HepG2 (cell line): ENCODE measurements around the gene PMVK. TPM values are rescaled to one million over a fixed set of nuclear protein-coding genes. Genes with fewer than 3 reads are reported as not detected.

Experiments used
- BORCS8-MEF2B ChIP-seq: sonication (generic); formaldehyde crosslinking; IDR thresholded peaks from 2 replicates; pipeline ENCODE4 v1.8.0; 2022; ENCODE audit warnings: mild to moderate bottlenecking, missing genetic modification reagents
- CBFB ChIP-seq: sonication (generic); formaldehyde crosslinking; IDR thresholded peaks from 2 replicates; pipeline ENCODE4 v1.4.0; 2020; ENCODE audit warnings: missing genetic modification reagents
- HOXA5 ChIP-seq: sonication (generic); formaldehyde crosslinking; IDR thresholded peaks from 2 replicates; pipeline ENCODE4 v1.4.0; 2020; ENCODE audit warnings: missing genetic modification reagents
- IKZF5 ChIP-seq: IDR thresholded peaks from 2 replicates; pipeline ENCODE4 v1.6.1; 2018; ENCODE audit warnings: missing genetic modification reagents, mild to moderate bottlenecking, missing compliant biosample characterization
- IRX3 ChIP-seq: sonication (generic); formaldehyde crosslinking; IDR thresholded peaks from 2 replicates; pipeline ENCODE4 v1.8.1; 2023; ENCODE audit warnings: mild to moderate bottlenecking, low read depth, missing genetic modification reagents, borderline replicate concordance
- KDM2A ChIP-seq: sonication (generic); formaldehyde crosslinking; IDR thresholded peaks from 2 replicates; pipeline ENCODE4 v1.4.0; 2020; ENCODE audit warnings: low read depth, missing genetic modification reagents, borderline replicate concordance
- MEF2D ChIP-seq: sonication (generic); formaldehyde crosslinking; IDR thresholded peaks from 2 replicates; pipeline ENCODE4 v1.5.1; 2020; ENCODE audit warnings: mild to moderate bottlenecking, missing genetic modification reagents
- MXD4 ChIP-seq: IDR thresholded peaks from 2 replicates; pipeline ENCODE4 v1.6.1; 2016; ENCODE audit warnings: mild to moderate bottlenecking, missing biosample characterization, missing genetic modification reagents
- NONO ChIP-seq, 2 experiments: fragments of 450-650 bp in 1 of 2; sonication (generic) in 1 of 2; formaldehyde crosslinking in 1 of 2; IDR thresholded peaks in 1 of 2; conservative IDR thresholded peaks in 1 of 2; 2 replicates each; pipeline versions ENCODE4 v1.6.1 to v1.8.0; 2017 to 2022; ENCODE audit warnings: mild to moderate bottlenecking in 1 of 2, missing genetic modification reagents in 1 of 2, moderate library complexity in 1 of 2
- POLR2A ChIP-seq, 2 experiments: IDR thresholded peaks; 2 replicates each; pipeline ENCODE4 v1.6.1; 2011; ENCODE audit warnings: low read depth in 2 of 2, low read length in 2 of 2, mild to moderate bottlenecking in 1 of 2, moderate library complexity in 1 of 2; ENCODE audit not compliant: insufficient read depth in 1 of 2
- SP1 ChIP-seq, 2 experiments: fragments of 450-650 bp in 1 of 2; sonication (generic) in 1 of 2; formaldehyde crosslinking in 1 of 2; IDR thresholded peaks; 2 replicates each; pipeline versions ENCODE4 v1.4.0 to v1.6.1; 2016 to 2020; ENCODE audit warnings: missing genetic modification reagents in 1 of 2
- WIZ ChIP-seq: sonication (generic); formaldehyde crosslinking; IDR thresholded peaks from 2 replicates; pipeline ENCODE4 v1.5.1; 2020; ENCODE audit warnings: mild to moderate bottlenecking, missing genetic modification reagents
- ZFY ChIP-seq: sonication (generic); formaldehyde crosslinking; IDR thresholded peaks from 2 replicates; pipeline ENCODE4 v1.4.0; 2020; ENCODE audit warnings: missing genetic modification reagents
- ZMYM4 ChIP-seq: sonication (generic); formaldehyde crosslinking; IDR thresholded peaks from 2 replicates; pipeline ENCODE4 v1.8.1; 2023; ENCODE audit warnings: mild to moderate bottlenecking, missing genetic modification reagents
- ZNF138 ChIP-seq: sonication (generic); formaldehyde crosslinking; IDR thresholded peaks from 2 replicates; pipeline ENCODE4 v1.5.0; 2020; ENCODE audit warnings: mild to moderate bottlenecking, low read depth, missing genetic modification reagents
- ZNF205 ChIP-seq: IDR thresholded peaks from 2 replicates; pipeline ENCODE4 v1.6.1; 2018; ENCODE audit warnings: missing biosample characterization, missing genetic modification reagents
- ZNF343 ChIP-seq: sonication (generic); formaldehyde crosslinking; IDR thresholded peaks from 2 replicates; pipeline ENCODE4 v1.4.0; 2020; ENCODE audit warnings: mild to moderate bottlenecking, missing genetic modification reagents
- ZNF878 ChIP-seq: sonication (generic); formaldehyde crosslinking; IDR thresholded peaks from 2 replicates; pipeline ENCODE4 v1.8.1; 2023; ENCODE audit warnings: mild to moderate bottlenecking, missing genetic modification reagents, moderate library complexity
- polyA plus RNA-seq, 8 experiments: library from polyadenylated mRNA; depleted of rRNA in 3 of 8; stranded (reverse) in 7 of 8; unstranded in 1 of 8; fragments of >200 nt; fragmentation: Illumina TruSeq in 4 of 8; extraction: Trizol in 4 of 8; gene quantifications; 2 replicates each; pipeline versions ENCODE4 v1.2.1 to v1.2.3, GENCODE V29; 2011 to 2016; ENCODE audit warnings: low read depth in 4 of 8, missing spikeins in 1 of 8, mixed read lengths in 1 of 8; ENCODE audit not compliant: insufficient read depth in 1 of 8
- total RNA-seq, 5 experiments: library from RNA; depleted of rRNA; stranded (reverse); fragments of >200 nt; fragmentation: Illumina TruSeq; extraction: Trizol; gene quantifications; 2 replicates each; pipeline ENCODE4 v1.2.3, GENCODE V29; 2016; ENCODE audit warnings: low read depth in 1 of 5
- TF ChIP-seq, protein P1 (sequence below): sonication (generic); formaldehyde crosslinking; IDR thresholded peaks from 2 replicates; pipeline ENCODE4 v1.8.1; 2023; ENCODE audit warnings: mild to moderate bottlenecking, missing genetic modification reagents, borderline replicate concordance
- TF ChIP-seq, protein P2 (sequence below): fragments of 450-650 bp; IDR thresholded peaks from 2 replicates; pipeline ENCODE4 v1.6.1; 2016
- TF ChIP-seq, protein P3 (sequence below): sonication (generic); formaldehyde crosslinking; conservative IDR thresholded peaks from 2 replicates; pipeline ENCODE4 v1.8.0; 2022; ENCODE audit warnings: mild to moderate bottlenecking, moderate library complexity, missing genetic modification reagents
- TF ChIP-seq, protein P4 (sequence below): sonication (generic); formaldehyde crosslinking; IDR thresholded peaks from 2 replicates; pipeline ENCODE4 v1.4.0; 2020; ENCODE audit warnings: missing genetic modification reagents, borderline replicate concordance

Gene PMVK
- total and polyA plus RNA-seq, 2 of the 13 experiments (the other 11 are each of a cell fraction or from before 2014, with no cell fraction given), result 3.9 to 12.6 TPM

DNA sequence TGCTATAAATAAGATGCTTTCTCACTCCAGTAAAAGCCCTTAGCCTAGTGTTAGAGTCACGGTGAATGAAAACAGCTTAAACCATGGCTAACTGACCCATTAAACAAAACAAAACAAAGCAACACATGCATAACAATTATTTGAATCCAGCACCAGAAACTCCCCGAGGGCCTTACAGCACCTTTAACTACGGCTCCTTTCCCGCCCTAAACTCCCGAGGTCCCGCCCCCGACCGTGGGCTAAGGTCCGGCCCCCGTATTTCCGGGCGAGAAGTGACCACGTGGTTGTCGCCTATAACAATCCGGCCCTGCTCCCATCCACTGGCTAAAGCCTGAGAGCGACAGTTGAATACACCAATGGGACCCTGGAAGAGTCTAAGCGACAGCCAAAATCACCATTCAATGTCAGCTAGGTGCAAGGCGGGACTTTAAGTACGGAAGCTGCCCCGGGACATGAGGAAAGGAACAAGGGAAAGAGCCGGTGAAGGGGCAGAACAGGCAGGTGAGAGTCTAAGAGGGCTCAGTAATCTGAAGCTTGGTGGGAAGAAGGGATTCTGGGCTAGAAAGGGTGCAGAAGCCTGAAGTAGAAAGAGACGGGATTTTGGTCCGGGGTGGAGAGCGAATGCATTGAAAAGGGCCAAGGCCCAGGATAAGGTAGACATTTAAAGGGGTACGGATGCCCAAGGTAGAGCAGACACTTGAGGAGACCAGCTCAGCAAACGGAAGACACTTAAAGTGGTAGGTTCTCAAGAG is 46.6 kb upstream of the PMVK start, which contains the start of gene FLAD1 (continued):
- TF ChIP-seq NONO (IDR thresholded peaks at IDR 0.05) (no peak), NONO (CRISPR knock-in tag; conservative IDR thresholded peaks at IDR 0.05) (peak; percentile 75), ZNF205 (CRISPR knock-in tag) (peak; percentile 38; the same call in 1 of the 2 replicates), ZNF878 (CRISPR knock-in tag) (peak; percentile 77), ZFY (CRISPR knock-in tag) (peak; percentile 57), CBFB (CRISPR knock-in tag) (no peak), KDM2A (CRISPR knock-in tag) (peak; percentile 73; the same call in 1 of the 2 replicates), IKZF5 (CRISPR knock-in tag) (peak; percentile 42; the same call in 1 of the 2 replicates), IRX3 (CRISPR knock-in tag) (peak; percentile 58; the same call in 1 of the 2 replicates), SP1 (IDR thresholded peaks at IDR 0.05) (no peak), SP1 (CRISPR knock-in tag; IDR thresholded peaks at IDR 0.05) (peak; percentile 66), ZNF138 (CRISPR knock-in tag) (no peak), MEF2D (CRISPR knock-in tag) (peak; percentile 31; the same call in 1 of the 2 replicates), WIZ (CRISPR knock-in tag) (no peak), POLR2A (IDR thresholded peaks at IDR 0.05; ENCODE audit: insufficient read depth in 1 of 2, low read depth in 2 of 2, low read length in 2 of 2) (peak; percentile 56 to 71; a peak in 3 of 4 replicates), MXD4 (peak; percentile 89), ZNF343 (no peak), ZMYM4 (CRISPR knock-in tag) (peak; percentile 70), HOXA5 (CRISPR knock-in tag) (peak; percentile 34; the same call in 1 of the 2 replicates), BORCS8-MEF2B (CRISPR knock-in tag) (peak; percentile 86)
- TF ChIP-seq, protein P1, sequence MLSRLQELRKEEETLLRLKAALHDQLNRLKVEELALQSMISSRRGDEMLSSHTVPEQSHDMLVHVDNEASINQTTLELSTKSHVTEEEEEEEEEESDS (CRISPR knock-in tag), result 0 out of 2 replicates have a peak, but pooled peaks have one; percentile 57
- TF ChIP-seq, protein P2, sequence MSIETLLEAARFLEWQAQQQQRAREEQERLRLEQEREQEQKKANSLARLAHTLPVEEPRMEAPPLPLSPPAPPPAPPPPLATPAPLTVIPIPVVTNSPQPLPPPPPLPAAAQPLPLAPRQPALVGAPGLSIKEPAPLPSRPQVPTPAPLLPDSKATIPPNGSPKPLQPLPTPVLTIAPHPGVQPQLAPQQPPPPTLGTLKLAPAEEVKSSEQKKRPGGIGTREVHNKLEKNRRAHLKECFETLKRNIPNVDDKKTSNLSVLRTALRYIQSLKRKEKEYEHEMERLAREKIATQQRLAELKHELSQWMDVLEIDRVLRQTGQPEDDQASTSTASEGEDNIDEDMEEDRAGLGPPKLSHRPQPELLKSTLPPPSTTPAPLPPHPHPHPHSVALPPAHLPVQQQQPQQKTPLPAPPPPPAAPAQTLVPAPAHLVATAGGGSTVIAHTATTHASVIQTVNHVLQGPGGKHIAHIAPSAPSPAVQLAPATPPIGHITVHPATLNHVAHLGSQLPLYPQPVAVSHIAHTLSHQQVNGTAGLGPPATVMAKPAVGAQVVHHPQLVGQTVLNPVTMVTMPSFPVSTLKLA, result peak; percentile 92
- TF ChIP-seq, protein P3, sequence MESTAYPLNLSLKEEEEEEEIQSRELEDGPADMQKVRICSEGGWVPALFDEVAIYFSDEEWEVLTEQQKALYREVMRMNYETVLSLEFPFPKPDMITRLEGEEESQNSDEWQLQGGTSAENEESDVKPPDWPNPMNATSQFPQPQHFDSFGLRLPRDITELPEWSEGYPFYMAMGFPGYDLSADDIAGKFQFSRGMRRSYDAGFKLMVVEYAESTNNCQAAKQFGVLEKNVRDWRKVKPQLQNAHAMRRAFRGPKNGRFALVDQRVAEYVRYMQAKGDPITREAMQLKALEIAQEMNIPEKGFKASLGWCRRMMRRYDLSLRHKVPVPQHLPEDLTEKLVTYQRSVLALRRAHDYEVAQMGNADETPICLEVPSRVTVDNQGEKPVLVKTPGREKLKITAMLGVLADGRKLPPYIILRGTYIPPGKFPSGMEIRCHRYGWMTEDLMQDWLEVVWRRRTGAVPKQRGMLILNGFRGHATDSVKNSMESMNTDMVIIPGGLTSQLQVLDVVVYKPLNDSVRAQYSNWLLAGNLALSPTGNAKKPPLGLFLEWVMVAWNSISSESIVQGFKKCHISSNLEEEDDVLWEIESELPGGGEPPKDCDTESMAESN (CRISPR knock-in tag), result 0 out of 2 replicates have a peak, but pooled peaks have one; percentile 53
- TF ChIP-seq, protein P4, sequence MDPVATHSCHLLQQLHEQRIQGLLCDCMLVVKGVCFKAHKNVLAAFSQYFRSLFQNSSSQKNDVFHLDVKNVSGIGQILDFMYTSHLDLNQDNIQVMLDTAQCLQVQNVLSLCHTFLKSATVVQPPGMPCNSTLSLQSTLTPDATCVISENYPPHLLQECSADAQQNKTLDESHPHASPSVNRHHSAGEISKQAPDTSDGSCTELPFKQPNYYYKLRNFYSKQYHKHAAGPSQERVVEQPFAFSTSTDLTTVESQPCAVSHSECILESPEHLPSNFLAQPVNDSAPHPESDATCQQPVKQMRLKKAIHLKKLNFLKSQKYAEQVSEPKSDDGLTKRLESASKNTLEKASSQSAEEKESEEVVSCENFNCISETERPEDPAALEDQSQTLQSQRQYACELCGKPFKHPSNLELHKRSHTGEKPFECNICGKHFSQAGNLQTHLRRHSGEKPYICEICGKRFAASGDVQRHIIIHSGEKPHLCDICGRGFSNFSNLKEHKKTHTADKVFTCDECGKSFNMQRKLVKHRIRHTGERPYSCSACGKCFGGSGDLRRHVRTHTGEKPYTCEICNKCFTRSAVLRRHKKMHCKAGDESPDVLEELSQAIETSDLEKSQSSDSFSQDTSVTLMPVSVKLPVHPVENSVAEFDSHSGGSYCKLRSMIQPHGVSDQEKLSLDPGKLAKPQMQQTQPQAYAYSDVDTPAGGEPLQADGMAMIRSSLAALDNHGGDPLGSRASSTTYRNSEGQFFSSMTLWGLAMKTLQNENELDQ, result no peak
